MCF 10A (cell line): ENCODE data around the gene LEMD2. TPM values are rescaled to one million over a fixed set of nuclear protein-coding genes. Genes with fewer than 3 reads are reported as not detected.

ENCODE experiments used
- BruUV-seq: library from RNA; stranded (reverse); fragments of 400-500 nt; replicated peaks from 2 replicates; lab custom pipeline; 2021; lab: Mats Ljungman, UMichigan
- CTCF ChIA-PET: fragments of 300-600 bp; sonication (Branson Sonifier 250); formaldehyde crosslinking; extraction: SDS; loops from one replicate; lab custom pipeline; 2021; ENCODE audit warnings: antibody characterized with exemption, inconsistent platforms; lab: Yijun Ruan, JAX
- POLR2A ChIA-PET: fragments of 300-600, 350-650 bp; sonication (Branson Sonifier 250); formaldehyde crosslinking; extraction: SDS; loops from one replicate; lab custom pipeline; 2020; ENCODE audit warnings: antibody characterized with exemption, inconsistent platforms; lab: Yijun Ruan, JAX
- DNase-seq: peaks from one replicate; pipeline ENCODE4 v3.0.0-alpha.2; 2018; ENCODE audit not compliant: unreplicated experiment
- H3K27ac Mint-ChIP-seq: one replicate; pipeline ENCODE4 v1.8.0; 2022; ENCODE audit warnings: mild to moderate bottlenecking, low read depth, mixed read lengths; ENCODE audit not compliant: unreplicated experiment
- H3K27me3 Mint-ChIP-seq: one replicate; pipeline ENCODE4 v1.8.0; 2022; ENCODE audit warnings: mixed read lengths; ENCODE audit not compliant: insufficient read depth, unreplicated experiment
- H3K36me3 Mint-ChIP-seq: one replicate; pipeline ENCODE4 v1.8.0; 2022; ENCODE audit warnings: mild to moderate bottlenecking, moderate library complexity, mixed read lengths; ENCODE audit not compliant: insufficient read depth, unreplicated experiment
- H3K4me1 Mint-ChIP-seq: one replicate; pipeline ENCODE4 v1.8.0; 2022; ENCODE audit warnings: mixed read lengths; ENCODE audit not compliant: insufficient read depth, unreplicated experiment
- H3K4me3 Mint-ChIP-seq: one replicate; pipeline ENCODE4 v1.8.0; 2022; ENCODE audit warnings: mild to moderate bottlenecking, moderate library complexity, mixed read lengths; ENCODE audit not compliant: unreplicated experiment
- H3K9me3 Mint-ChIP-seq: one replicate; pipeline ENCODE4 v1.8.0; 2022; ENCODE audit warnings: mixed read lengths; ENCODE audit not compliant: unreplicated experiment
- CTCF ChIP-seq: fragments of 200-600 bp; IDR thresholded peaks from one replicate; pipeline ENCODE4 v1.8.0; 2022; ENCODE audit warnings: antibody characterized with exemption, mild to moderate bottlenecking; ENCODE audit not compliant: unreplicated experiment
- intact Hi-C: fragments of 100-400 bp; cut with micrococcal nuclease; formaldehyde crosslinking; loops from 2 replicates; pipeline ENCODE4 v1.14.1; 2022
- total RNA-seq: library from RNA; stranded (reverse); gene quantifications from 2 replicates; pipeline ENCODE4 v1.2.3, GENCODE V29; 2022

LEMD2 gene
- total RNA-seq, 1 experiment from 2014 or later, result 70.5 TPM

GRCh38 chr6:33744895-33745546 is 43.9 kb downstream of the LEMD2 start:
- peaks cover 7% of the 10 kb centered on the region for H3K36me3 Mint-ChIP-seq
- POLR2A ChIA-PET, result interaction anchor here (0.6 to 3.9 kb wide), 10 partner anchors 13 to 319 kb away, joined by 3 to 29 read pairs (median 8); partner anchors contain the start of genes LEMD2 and UQCC2
- peak overlapping the region; percentile 85 for H3K27ac Mint-ChIP-seq
- intact Hi-C loops, result loop anchor here (1.0 to 2.0 kb wide), 3 partner anchors 18 to 409 kb away; no protein-coding TSS in a partner anchor
- CTCF ChIA-PET, result interaction anchor here (0.6 to 12.4 kb wide), 20 partner anchors 8 to 419 kb away, joined by 3 to 228 read pairs (median 5); partner anchors contain the start of gene UQCC2
- no peaks in the 10 kb centered on the region for H3K9me3 Mint-ChIP-seq
- BruUV-seq, result no TSS peak
- H3K4me1 Mint-ChIP-seq, result peaks cover 53% of the 10 kb centered on the region
- DNase-seq, result no peak
- no peaks in the 10 kb centered on the region for H3K27me3 Mint-ChIP-seq
- H3K4me3 Mint-ChIP-seq, result peak overlapping the region; percentile 50
- TF ChIP-seq CTCF, result no peak

GRCh38 chr6:33744001-33744848 is 44.7 kb downstream of the LEMD2 start:
- Mint-ChIP-seq H3K36me3 (peaks cover 7% of the 10 kb centered on the region), H3K4me1 (peaks cover 45% of the 10 kb centered on the region), H3K9me3 (no peaks in the 10 kb centered on the region), H3K27ac (no peak overlapping the region), H3K27me3 (no peaks in the 10 kb centered on the region), H3K4me3 (peak overlapping the region; percentile 3)
- no TSS peak for BruUV-seq
- intact Hi-C loops, result loop anchor here (1.0 to 2.0 kb wide), 3 partner anchors 19 to 410 kb away; no protein-coding TSS in a partner anchor
- TF ChIP-seq CTCF, result peak; percentile 74
- CTCF ChIA-PET, result interaction anchor here (0.6 to 12.4 kb wide), 21 partner anchors 9 to 620 kb away, joined by 3 to 228 read pairs (median 4); partner anchors contain the start of gene UQCC2
- POLR2A ChIA-PET, result interaction anchor here (0.9 to 3.9 kb wide), 11 partner anchors 14 to 318 kb away, joined by 3 to 29 read pairs (median 6); partner anchors contain the start of genes LEMD2 and UQCC2
- DNase-seq, result peak; percentile 97

GRCh38 chr6:33742837-33743236 is 46.1 kb downstream of the LEMD2 start:
- no peaks in the 10 kb centered on the region for H3K27me3 Mint-ChIP-seq
- peak overlapping the region; percentile 41 for H3K27ac Mint-ChIP-seq
- CTCF ChIA-PET, result interaction anchor here (0.6 to 12.4 kb wide), 6 partner anchors 21 to 716 kb away, joined by 3 to 228 read pairs (median 10); partner anchors contain the start of gene UQCC2
- no peak overlapping the region for H3K4me3 Mint-ChIP-seq
- DNase-seq, result no peak
- POLR2A ChIA-PET, result interaction anchor here (0.9 to 3.9 kb wide), 4 partner anchors 19 to 40 kb away, joined by 4 to 29 read pairs (median 10); partner anchors contain the start of gene UQCC2
- TF ChIP-seq CTCF, result no peak
- no peaks in the 10 kb centered on the region for H3K9me3 Mint-ChIP-seq
- H3K36me3 Mint-ChIP-seq, result peaks cover 7% of the 10 kb centered on the region
- peaks cover 43% of the 10 kb centered on the region for H3K4me1 Mint-ChIP-seq
- no TSS peak for BruUV-seq
- intact Hi-C loops, result no loop called here
